IMR-90 (cell line): Measurements from ENCODE around the gene AMZ2. TPM values are rescaled to one million over a fixed set of nuclear protein-coding genes. Genes with fewer than 3 reads are reported as not detected.

ENCODE experiments used
- ATAC-seq: fragments of 200-7000 bp; cut with Tn5 transposase; 2 replicates; pipeline ENCODE4 v1.9.1; 2020; ENCODE audit warnings: low read depth, mild to moderate bottlenecking, moderate library complexity
- BruUV-seq: library from RNA; stranded (reverse); fragments of 400-500 nt; replicated peaks from 2 replicates; lab custom pipeline; 2021; lab: Mats Ljungman, UMichigan
- CTCF ChIA-PET: fragments of 300-600 bp; formaldehyde crosslinking; extraction: SDS; loops from one replicate; lab custom pipeline; 2021; ENCODE audit warnings: antibody characterized with exemption; lab: Yijun Ruan, JAX
- POLR2A ChIA-PET: fragments of 300-600 bp; sonication (Branson Sonifier 250); formaldehyde crosslinking; loops from one replicate; lab custom pipeline; 2022; ENCODE audit warnings: antibody characterized with exemption; ENCODE audit not compliant: unreplicated experiment; lab: Charles Lee
- DNase-seq: peaks from one replicate; pipeline ENCODE4 v3.0.0; 2013
- H2AFZ ChIP-seq: replicated peaks from 2 replicates; pipeline ENCODE3; 2013; ENCODE audit warnings: low read length, mild to moderate bottlenecking; ENCODE audit not compliant: poor library complexity
- H2AK5ac ChIP-seq: 2 replicates; pipeline ENCODE4 v1.6.1; 2013; ENCODE audit warnings: low read depth, low read length, inconsistent platforms
- H2AK9ac ChIP-seq: replicated peaks from 2 replicates; pipeline ENCODE3; 2013; ENCODE audit warnings: mild to moderate bottlenecking, low read depth, low read length, moderate library complexity; ENCODE audit not compliant: poor library complexity
- H2BK120ac ChIP-seq: 2 replicates; pipeline ENCODE4 v1.6.1; 2013; ENCODE audit warnings: low read depth, low read length, inconsistent platforms
- H2BK15ac ChIP-seq: 3 replicates; pipeline ENCODE4 v1.6.1; 2013; ENCODE audit warnings: low read depth, low read length, inconsistent platforms
- H2BK20ac ChIP-seq: 2 replicates; pipeline ENCODE4 v1.6.1; 2013; ENCODE audit warnings: low read depth, mild to moderate bottlenecking, inconsistent platforms, low read length, moderate library complexity
- H2BK5ac ChIP-seq: 2 replicates; pipeline ENCODE4 v1.6.1; 2013; ENCODE audit warnings: mild to moderate bottlenecking, low read depth, low read length, inconsistent platforms; ENCODE audit not compliant: poor library complexity, severe bottlenecking
- H3K14ac ChIP-seq: replicated peaks from 2 replicates; pipeline ENCODE4 v1.6.1; 2013; ENCODE audit warnings: low read depth, low read length, inconsistent platforms
- H3K18ac ChIP-seq: 2 replicates; pipeline ENCODE4 v1.6.1; 2013; ENCODE audit warnings: low read depth, low read length, control low read depth
- H3K23ac ChIP-seq: 2 replicates; pipeline ENCODE4 v1.6.1; 2013; ENCODE audit warnings: low read depth, low read length, inconsistent platforms
- H3K27ac ChIP-seq: 2 replicates; pipeline ENCODE4 v1.5.1; 2013; ENCODE audit warnings: mild to moderate bottlenecking, control low read depth, low read length; ENCODE audit not compliant: insufficient read depth
- H3K27me3 ChIP-seq: 2 replicates; pipeline ENCODE4 v1.6.1; 2013; ENCODE audit warnings: low read length; ENCODE audit not compliant: control insufficient read depth, insufficient read depth
- H3K36me3 ChIP-seq: 2 replicates; pipeline ENCODE4 v1.6.1; 2013; ENCODE audit warnings: low read length, mixed read lengths; ENCODE audit not compliant: control insufficient read depth, insufficient read depth
- H3K4ac ChIP-seq: 2 replicates; pipeline ENCODE4 v1.6.1; 2013; ENCODE audit warnings: low read depth, low read length, inconsistent platforms
- H3K4me1 ChIP-seq: 2 replicates; pipeline ENCODE4 v1.6.1; 2013; ENCODE audit warnings: low read length, mixed read lengths; ENCODE audit not compliant: control insufficient read depth, insufficient read depth
- H3K4me2 ChIP-seq: 2 replicates; pipeline ENCODE4 v1.6.1; 2013; ENCODE audit warnings: low read depth, mild to moderate bottlenecking, control low read depth, low read length, moderate library complexity
- H3K4me3 ChIP-seq: 2 replicates; pipeline ENCODE4 v1.5.1; 2013; ENCODE audit warnings: low read depth, mild to moderate bottlenecking, control low read depth, low read length, moderate library complexity; ENCODE audit not compliant: insufficient read depth
- H3K56ac ChIP-seq: 2 replicates; pipeline ENCODE4 v1.6.1; 2013; ENCODE audit warnings: low read length, inconsistent platforms; ENCODE audit not compliant: insufficient read depth; ENCODE audit errors: extremely low read depth
- H3K79me1 ChIP-seq, 2 experiments: 2 replicates each; pipeline ENCODE4 v1.6.1; 2013; ENCODE audit warnings: low read length in 2 of 2, inconsistent platforms in 1 of 2, low read depth in 1 of 2
- H3K9ac ChIP-seq: 2 replicates; pipeline ENCODE4 v1.6.1; 2013; ENCODE audit warnings: low read depth, low read length, control low read depth
- H3K9me1 ChIP-seq: 2 replicates; pipeline ENCODE4 v1.6.1; 2013; ENCODE audit warnings: low read length, inconsistent platforms; ENCODE audit not compliant: insufficient read depth
- H3K9me3 ChIP-seq: 2 replicates; pipeline ENCODE4 v1.6.1; 2013; ENCODE audit warnings: low read length; ENCODE audit not compliant: control insufficient read depth, insufficient read depth
- H4K20me1 ChIP-seq: 2 replicates; pipeline ENCODE4 v1.6.1; 2013; ENCODE audit warnings: low read length, inconsistent platforms; ENCODE audit not compliant: insufficient read depth
- H4K5ac ChIP-seq: 2 replicates; pipeline ENCODE4 v1.6.1; 2013; ENCODE audit warnings: mild to moderate bottlenecking, low read depth, low read length, control low read depth
- H4K8ac ChIP-seq, 2 experiments: 2 replicates each; pipeline ENCODE4 v1.6.1; 2013; ENCODE audit warnings: low read depth in 2 of 2, low read length in 2 of 2, control low read depth in 1 of 2, inconsistent platforms in 1 of 2
- H4K91ac ChIP-seq: 2 replicates; pipeline ENCODE4 v1.6.1; 2013; ENCODE audit warnings: low read depth, low read length, inconsistent platforms; ENCODE audit not compliant: insufficient read depth
- BHLHE40 ChIP-seq: fragments of 150-350 bp; IDR thresholded peaks from 2 replicates; pipeline ENCODE4 v1.6.1; 2016; ENCODE audit warnings: mild to moderate bottlenecking, low read depth, low read length
- CEBPB ChIP-seq: IDR thresholded peaks from 2 replicates; pipeline ENCODE4 v1.6.1; 2012; ENCODE audit warnings: low read depth, low read length, improper control_type of control experiment
- CTCF ChIP-seq: conservative IDR thresholded peaks from 2 replicates; pipeline ENCODE4 v1.5.1; 2012; ENCODE audit warnings: mild to moderate bottlenecking, low read depth, low read length, improper control_type of control experiment
- ELK1 ChIP-seq: fragments of 150-350 bp; IDR thresholded peaks from 2 replicates; pipeline ENCODE4 v1.6.1; 2016; ENCODE audit warnings: low read depth, mild to moderate bottlenecking, low read length, moderate library complexity, borderline replicate concordance
- NFE2L2 ChIP-seq: fragments of 150-350 bp; IDR thresholded peaks from 2 replicates; pipeline ENCODE4 v1.6.1; 2016; ENCODE audit warnings: low read depth, mild to moderate bottlenecking, low read length
- POLR2A ChIP-seq: IDR thresholded peaks from 2 replicates; pipeline ENCODE4 v1.6.1; 2012; ENCODE audit warnings: mild to moderate bottlenecking, low read depth, low read length
- RAD21 ChIP-seq: IDR thresholded peaks from 2 replicates; pipeline ENCODE4 v1.6.1; 2012; ENCODE audit warnings: low read length, improper control_type of control experiment
- RCOR1 ChIP-seq: IDR thresholded peaks from 2 replicates; pipeline ENCODE4 v1.6.1; 2012; ENCODE audit warnings: mild to moderate bottlenecking, low read length, improper control_type of control experiment; ENCODE audit not compliant: insufficient replicate concordance
- RFX5 ChIP-seq: IDR thresholded peaks from 2 replicates; pipeline ENCODE4 v1.8.0; 2012; ENCODE audit warnings: low read depth, mild to moderate bottlenecking, low read length, moderate library complexity
- SMC3 ChIP-seq: fragments of 150-350 bp; IDR thresholded peaks from 2 replicates; pipeline ENCODE4 v1.6.1; 2016; ENCODE audit warnings: low read depth, mild to moderate bottlenecking, antibody characterized with exemption, low read length, moderate library complexity
- USF2 ChIP-seq: fragments of 150-350 bp; IDR thresholded peaks from 2 replicates; pipeline ENCODE4 v1.6.1; 2017; ENCODE audit warnings: mild to moderate bottlenecking, antibody characterized with exemption, low read length, low read depth
- WGBS, 2 experiments: methylation state at CpG; one replicate each; pipeline versions ENCODE4 v1.1.5 to v1.1.7; 2013; ENCODE audit warnings: missing lambda C conversion rate in 2 of 2; ENCODE audit not compliant: insufficient read length in 1 of 2; ENCODE audit errors: extremely low coverage in 2 of 2; 5-methylcytosine and 5-hydroxymethylcytosine counted together
- dilution Hi-C: fragments of 300-500 bp; cut with HindIII; formaldehyde crosslinking; loops from one replicate; pipeline ENCODE4 v1.14.3; 2018; ENCODE audit warnings: low sequenced_read_pairs; ENCODE audit not compliant: unreplicated experiment
- in situ Hi-C: fragments of 300-500 bp; cut with MboI; formaldehyde crosslinking; loops from 3 replicates; pipeline ENCODE4 v1.14.3; 2019; ENCODE audit warnings: low sequenced_read_pairs, inconsistent platforms, mixed read lengths
- intact Hi-C: fragments of 100-400 bp; cut with micrococcal nuclease; formaldehyde crosslinking; loops from 2 replicates; pipeline ENCODE4 v1.10.0; 2022
- polyA plus RNA-seq, 3 experiments: library from polyadenylated mRNA; depleted of rRNA; stranded (reverse); fragments of >200 nt; gene quantifications; 2 replicates each; pipeline ENCODE4 v1.2.3, GENCODE V29; 2012; ENCODE audit warnings: low replicate concordance in 1 of 3
- total RNA-seq: library from RNA; depleted of rRNA; stranded (reverse); fragments of >200 nt; gene quantifications from 2 replicates; pipeline ENCODE4 v1.2.3, GENCODE V29; 2012

The AMZ2 gene
- total and polyA plus RNA-seq, 2 of the 4 experiments (the other 2 are of a cell fraction) = 65.4 to 90.2 TPM

- Histone ChIP-seq H3K4me1 (peaks cover 3% of the 10 kb centered on the region), H3K27ac (no peak overlapping the region), H3K4me3 (no peak overlapping the region), H3K36me3 (no peaks in the 10 kb centered on the region), H2AK5ac (no peak overlapping the region), H4K91ac (no peak overlapping the region), H3K27me3 (no peaks in the 10 kb centered on the region), H3K4ac (no peak overlapping the region), H3K23ac (no peak overlapping the region), H2AFZ (no peak overlapping the region), H3K9me3 (no peaks in the 10 kb centered on the region), H2BK15ac (no peak overlapping the region), H3K14ac (no peak overlapping the region), H3K79me1 (no peaks in the 10 kb centered on the region), H2BK5ac (no peak overlapping the region), H3K18ac (no peak overlapping the region), H3K56ac (no peak overlapping the region), H3K4me2 (no peak overlapping the region), H3K9me1 (no peaks in the 10 kb centered on the region), H2BK20ac (no peak overlapping the region), H4K8ac (no peak overlapping the region), H4K20me1 (no peaks in the 10 kb centered on the region), H3K9ac (no peak overlapping the region), H4K5ac (no peak overlapping the region), H2AK9ac (no peak overlapping the region), H2BK120ac (no peak overlapping the region)
- TF ChIP-seq RCOR1 (no peak), BHLHE40 (no peak), RFX5 (no peak), RAD21 (no peak), NFE2L2 (no peak), CEBPB (no peak), USF2 (no peak), CTCF (no peak), POLR2A (no peak), ELK1 (no peak), SMC3 (no peak)
- dilution Hi-C loops = no loop called here
- no peak for ATAC-seq
- POLR2A ChIA-PET = no interaction called here
- CTCF ChIA-PET = no interaction called here
- no CpG with 5 or more reads among the region's 4 CpGs for WGBS, 2 experiments
- BruUV-seq = no TSS peak
- no peak for DNase-seq
- in situ Hi-C loops = no loop called here
- intact Hi-C loops = no loop called here
Measured at GRCh38 chr17:68305142-68305541, 57.3 kb downstream of the AMZ2 start.
